Stimulated activated naive CD8-positive, alpha-beta T cell treated with anti-CD3 and anti-CD28 coated beads, Interleukin-15, Interleukin-2, amounts not matched to agents 100 U/mL and 50 U/mL, for 24 hours (primary cell): Measurements from ENCODE around the gene PRSS23.

Experiments
- ATAC-seq: fragments of 150-1000 bp; cut with Tn5 transposase; one replicate; pipeline ENCODE4 v1.10.0; 2021
- DNase-seq: peaks from one replicate; pipeline ENCODE4 v3.0.0; 2021

Gene PRSS23

DNA sequence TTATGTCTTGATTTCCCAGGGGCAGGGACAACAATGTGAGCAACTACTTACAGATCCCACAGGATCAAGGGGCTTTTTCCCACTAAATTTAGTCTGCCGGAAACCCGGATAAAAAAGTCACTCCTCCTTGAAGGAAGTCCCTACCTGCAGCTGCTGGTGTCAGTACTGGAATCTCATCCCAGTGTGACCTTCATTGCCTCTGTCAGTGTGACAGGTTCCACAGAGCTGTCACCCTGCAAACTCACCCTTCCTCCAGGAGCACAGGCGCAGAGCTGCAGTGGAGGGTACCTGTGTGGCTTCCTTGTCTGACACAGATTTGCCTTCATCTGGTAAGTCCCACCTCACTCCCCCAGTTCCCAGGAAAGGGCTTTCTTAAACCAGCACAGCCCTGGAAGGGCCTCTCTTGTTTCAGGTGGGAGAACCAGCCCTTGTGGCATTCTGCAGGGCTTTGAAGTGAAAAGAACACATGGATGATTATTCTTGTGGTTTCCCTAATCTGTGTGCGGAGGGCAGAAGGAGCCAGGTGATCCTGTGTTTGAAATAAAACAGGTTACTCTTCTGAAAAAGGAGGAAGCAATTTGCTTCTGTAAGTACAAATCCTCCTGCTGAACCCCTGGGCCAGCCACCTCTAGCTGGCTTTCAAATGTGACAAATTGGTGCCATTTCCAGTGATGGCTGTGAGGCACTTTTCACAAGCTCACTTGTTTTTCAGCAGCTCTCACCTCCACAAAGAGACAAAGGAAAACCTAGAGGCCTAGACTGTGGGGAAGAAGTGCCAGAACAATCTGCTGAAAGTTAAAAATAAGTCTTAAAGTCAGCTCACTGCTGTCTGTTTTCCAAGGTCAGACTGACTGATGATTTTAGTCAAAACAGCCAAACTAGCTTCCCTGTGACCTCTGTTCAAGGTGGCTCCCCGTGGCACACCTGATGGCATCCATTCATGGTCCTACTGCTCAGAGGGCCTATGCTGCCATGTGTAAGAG lies 9.2 kb upstream of the PRSS23 start:
- no peak for DNase-seq
- no peak for ATAC-seq

DNA sequence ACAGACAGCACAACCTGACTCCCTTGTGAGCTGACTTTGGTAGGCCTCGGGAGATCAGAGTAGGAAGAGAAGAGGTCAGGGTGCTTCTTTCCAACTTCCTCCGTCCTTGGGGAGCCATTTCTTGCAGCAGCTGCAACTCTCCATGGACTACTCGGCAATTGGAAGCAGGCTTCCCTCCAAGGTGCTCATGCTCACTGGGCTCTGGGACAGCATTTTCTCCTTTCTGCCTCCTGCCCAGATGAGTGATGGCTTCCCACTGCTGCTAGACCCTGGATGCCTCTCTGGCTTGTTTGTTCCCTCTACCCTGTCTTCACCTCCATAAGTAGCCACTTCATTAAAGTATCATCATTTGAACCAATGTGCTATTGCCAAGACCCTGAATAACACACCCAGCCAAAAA lies 8.2 kb upstream of the PRSS23 start:
- DNase-seq (no peak), ATAC-seq (no peak)

DNA sequence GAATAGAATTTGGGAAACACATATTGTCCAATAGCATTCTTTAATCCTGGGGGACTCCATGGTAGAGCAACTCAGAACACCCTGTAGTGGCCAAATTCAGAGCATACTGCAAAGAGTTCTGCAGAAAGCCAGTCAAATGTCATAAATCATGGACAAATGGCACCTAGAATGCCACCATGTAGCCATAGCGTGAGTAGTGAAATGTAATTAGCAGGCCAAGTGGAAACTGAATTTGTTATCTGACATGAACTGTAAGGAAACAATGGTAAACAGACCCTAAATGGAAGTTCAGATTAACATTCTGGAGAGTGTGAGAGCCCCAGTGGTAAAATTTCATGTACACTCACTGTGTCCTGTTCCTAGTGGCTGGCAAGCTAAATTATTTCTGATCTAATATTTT lies 7.0 kb upstream of the PRSS23 start:
- no peak for DNase-seq

DNA sequence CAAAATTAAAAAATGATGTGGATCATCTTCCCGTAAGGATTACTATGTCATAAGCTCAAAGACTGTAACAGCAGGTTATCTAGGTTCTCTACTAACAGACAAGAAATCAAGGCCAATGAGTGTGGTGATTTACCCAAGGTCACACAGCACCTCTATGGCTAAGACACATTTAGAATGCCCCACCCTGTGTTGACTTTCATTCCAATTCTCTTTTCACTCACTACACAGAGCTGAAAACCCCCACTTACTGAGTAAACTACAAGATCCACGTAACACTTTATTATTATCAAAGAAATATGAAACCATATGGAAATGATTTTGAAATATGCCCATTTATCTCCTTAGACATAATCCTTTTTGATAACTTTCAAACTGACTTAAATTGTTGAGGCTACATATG lies 4.8 kb upstream of the PRSS23 start:
- no peak for DNase-seq
- no peak for ATAC-seq

More for the DNA sequence above, 7.0 kb upstream of the PRSS23 start:
- ATAC-seq = no peak

DNA sequence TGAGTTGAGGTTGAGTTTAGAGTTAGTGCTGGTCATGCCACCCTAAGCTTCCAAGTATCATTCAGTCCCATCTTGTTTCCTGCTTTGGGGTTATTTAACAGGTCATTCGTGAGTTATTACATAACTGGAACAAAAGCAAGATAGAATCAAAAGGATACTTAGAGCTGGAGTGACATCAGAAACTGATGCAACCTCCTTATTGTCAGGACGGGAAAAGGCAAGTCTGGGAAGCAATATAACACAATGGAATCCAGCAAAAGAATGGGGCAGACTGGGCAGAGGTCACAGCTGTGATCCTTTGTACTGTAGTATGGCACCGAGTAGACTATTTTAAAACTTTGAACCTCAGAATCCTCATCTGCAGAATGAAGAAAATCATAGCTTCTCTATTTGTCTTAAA lies 4.4 kb upstream of the PRSS23 start:
- ATAC-seq = no peak

DNA sequence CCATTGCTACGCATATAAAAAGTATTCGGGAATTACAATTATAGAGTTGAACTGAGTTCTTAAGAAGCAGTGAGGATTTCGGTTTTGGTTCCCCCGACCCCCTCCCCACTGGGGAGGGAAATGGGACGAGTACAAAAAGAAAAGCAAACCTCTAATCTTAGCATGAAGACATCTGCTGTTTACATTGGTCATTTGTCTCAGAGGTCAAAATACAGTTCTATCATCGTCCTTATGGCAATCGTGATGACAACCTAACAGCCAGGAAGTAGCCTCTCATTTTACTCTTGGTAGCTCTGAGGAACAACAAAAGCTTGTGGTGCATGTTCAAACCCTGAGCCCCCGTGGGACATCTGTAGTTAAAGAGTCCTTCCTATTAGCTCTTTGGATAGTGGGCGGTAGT lies 3.2 kb upstream of the PRSS23 start:
- ATAC-seq (no peak), DNase-seq (no peak)

More for the DNA sequence above, 4.4 kb upstream of the PRSS23 start:
- no peak for DNase-seq

DNA sequence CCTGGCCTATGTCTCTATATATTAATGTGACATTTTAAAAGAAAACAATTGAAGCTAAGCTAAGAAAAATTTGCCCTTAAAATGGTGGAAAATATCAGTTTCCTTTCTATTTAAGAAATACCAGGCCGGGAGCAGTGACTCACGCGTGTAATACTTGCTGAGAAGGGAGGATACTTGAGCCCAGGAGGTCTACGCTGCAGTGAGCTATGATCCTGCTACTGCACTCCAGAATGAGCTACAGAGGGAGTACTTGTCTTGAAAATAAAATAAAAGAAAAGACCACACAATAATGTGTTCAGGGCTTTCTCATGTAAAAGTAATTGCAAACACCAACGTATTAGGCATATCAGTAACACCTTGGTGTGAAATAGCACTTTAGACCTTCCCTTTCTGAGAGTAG lies 1.4 kb upstream of the PRSS23 start:
- no peak for DNase-seq
- peak; percentile 40 for ATAC-seq

DNA sequence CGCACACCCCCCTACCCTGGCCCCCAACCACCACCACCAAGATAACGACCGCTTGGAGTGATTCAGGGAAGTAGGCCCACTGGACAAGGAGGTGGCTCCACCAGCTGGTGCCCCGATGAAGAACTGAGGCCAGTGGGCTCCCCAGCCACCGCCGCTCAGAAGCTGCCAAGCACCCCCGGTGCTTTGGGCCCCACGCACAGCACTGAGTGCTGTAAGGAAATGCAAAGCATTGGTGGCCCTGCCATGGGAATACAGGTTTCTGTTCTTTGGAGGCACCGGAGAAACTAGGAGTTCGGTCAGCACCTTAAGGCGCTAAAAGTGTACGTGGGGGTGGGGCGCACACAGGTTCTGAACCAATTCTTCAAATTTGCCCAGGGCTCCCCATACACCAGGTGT lies 664 bp upstream of the PRSS23 start:
- ATAC-seq (no peak), DNase-seq (no peak)

DNA sequence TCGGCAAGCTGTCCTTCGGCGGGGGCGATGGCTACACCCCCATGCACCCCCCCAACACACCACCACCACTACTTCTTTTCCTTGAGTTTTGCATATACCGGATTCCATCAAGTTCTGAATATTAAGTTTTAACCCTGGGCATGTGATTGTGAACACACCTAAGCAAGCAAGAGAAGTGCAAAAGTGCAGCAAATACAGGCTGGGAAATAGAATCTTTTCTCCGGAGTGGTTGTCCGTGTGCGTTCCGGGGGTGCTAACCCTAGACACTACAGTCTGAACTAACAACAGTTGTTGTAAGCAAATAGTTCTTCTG lies 574 bp downstream of the PRSS23 start:
- DNase-seq (no peak), ATAC-seq (no peak)

DNA sequence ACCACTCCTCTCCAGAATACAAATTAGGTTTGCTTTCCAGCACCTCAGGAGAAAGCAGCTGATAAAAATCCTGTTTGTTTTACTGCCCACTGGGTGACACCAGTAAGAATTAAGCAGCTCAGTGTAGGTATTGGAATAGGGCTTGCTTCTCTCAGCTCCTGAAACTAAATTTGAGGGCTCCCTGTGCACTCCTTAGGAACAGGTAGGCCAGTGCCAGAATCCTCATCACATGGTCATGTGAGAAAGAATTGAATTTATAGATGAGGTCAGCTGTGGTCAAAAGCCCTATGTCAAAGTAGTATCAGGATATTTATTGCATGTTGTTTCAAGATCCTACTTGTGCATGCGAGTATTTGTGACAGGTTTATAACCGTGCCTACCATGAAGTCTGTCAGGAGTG lies 1.0 kb downstream of the PRSS23 start:
- no peak for DNase-seq

DNA sequence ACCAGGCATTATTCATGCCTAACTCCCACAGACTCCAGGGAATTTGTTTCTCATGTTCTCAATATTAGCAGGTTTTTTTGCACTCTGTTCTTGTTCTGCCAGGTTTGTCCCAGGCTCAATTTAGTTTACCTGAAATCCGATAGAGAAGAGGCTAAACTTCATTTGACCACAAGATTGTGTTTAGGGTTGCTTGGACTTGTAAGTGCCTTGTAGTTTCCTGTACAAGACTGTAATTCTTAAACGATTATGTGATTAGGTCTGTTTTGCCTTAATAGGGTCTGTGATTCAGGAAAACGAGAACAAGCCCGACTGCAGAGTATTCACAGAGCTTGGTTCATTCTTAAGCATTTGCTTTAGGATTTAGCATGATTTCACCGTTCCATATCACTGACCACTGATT lies 1.8 kb downstream of the PRSS23 start:
- ATAC-seq (no peak), DNase-seq (no peak)

More for the DNA sequence above, 1.0 kb downstream of the PRSS23 start:
- ATAC-seq = no peak

DNA sequence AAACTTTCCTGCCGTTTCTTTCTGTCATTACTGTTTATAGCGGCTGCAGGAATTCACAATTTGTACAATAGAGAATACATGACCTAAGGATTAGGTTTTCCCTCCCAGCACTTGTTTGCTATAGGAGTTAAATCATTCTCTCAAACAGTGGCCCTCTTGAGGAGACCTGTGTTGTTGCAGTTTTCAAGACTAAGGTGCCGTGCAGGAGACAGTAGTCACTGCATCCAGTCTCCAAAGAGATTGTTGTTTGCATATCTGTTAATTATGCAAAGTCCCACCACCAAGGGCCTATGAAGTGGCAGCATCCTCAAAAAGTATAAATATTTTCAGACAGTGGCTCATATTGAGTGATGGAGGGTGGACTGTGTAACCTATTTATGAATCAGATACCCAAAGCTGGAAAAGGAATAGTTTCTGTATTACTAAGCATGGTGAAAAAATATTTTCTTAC lies 2.3 kb downstream of the PRSS23 start:
- peak; percentile 70 for ATAC-seq
- peak; percentile 16 for DNase-seq

DNA sequence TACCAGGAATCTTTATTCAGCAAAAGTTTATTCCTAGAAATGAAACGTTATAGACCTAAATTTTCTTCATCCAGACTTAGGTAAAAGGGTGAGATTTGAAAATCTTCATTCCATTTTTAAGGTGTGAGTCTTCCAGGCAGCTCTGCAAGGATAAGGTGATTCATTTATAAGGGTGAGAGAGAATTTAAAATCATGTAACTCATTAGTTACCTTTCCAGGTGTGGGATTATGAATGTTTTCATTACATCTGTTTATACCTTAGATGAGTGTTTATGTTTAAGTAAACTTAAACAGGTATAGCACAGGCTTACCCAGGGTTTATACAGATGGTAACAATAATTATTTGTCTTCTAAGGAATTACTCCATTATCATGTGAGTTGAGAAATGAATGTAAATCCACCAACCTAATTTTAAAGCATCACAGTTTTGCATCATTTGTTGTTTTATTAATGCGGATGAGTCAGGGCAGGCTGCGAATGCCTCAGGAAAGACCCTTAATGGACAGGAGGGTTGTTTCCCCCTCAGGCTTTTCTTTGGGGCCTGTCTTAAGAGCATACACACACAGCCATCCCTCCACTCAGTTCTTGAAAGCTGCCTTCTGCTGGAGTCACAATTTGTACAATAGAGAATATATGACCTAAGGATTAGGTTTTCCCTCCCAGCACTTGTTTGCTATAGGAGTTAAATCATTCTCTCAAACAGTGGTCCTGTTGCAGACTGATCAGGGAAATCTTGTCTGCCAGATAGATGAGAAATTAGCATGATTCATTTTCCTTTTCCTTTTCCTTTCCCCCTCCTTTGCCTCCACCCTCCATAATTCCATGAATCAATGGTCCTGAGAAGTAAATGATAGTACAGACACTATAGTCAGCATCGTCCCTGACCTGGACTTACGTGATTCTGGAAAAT lies 3.0 kb downstream of the PRSS23 start:
- ATAC-seq = no peak
- no peak for DNase-seq

DNA sequence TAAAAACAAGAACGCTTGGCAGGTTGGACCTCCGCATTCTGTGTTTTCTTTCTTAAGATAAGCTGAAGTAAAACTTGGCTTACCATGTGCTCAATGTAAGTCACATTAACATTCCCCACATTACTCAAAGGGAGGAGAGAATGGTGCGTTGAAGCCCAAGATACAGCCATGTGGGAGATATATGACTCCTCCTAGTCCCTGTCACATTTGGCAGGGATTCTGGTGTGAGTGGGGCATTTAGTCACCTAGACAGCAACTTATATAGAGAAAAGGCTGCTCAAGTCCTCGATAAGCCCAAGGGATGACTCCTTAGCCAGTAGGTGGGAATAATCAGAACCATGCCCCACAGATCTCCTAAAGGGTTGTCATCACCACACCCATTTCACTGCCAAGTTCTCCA lies 4.6 kb downstream of the PRSS23 start:
- ATAC-seq (no peak), DNase-seq (no peak)

DNA sequence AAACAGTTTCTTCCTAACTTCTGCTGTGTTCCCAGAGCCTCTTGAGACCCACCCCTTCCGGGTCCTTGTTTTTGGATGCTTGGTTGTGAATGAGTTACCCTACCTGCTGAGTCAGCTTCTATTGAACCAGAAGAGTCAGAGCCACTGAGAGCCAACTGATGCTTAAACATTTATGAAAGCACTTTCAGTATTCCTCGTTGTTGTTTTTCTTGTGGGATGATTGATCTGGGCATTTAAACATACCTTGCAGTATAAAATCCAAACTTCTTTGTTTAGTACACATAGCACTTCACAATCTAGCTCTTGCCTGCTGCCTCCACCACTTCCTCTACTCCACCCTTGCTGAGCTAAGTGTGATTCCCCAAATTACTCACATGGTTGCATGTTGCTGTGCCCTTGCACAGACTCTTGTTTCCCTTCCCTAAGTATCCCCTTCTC lies 5.5 kb downstream of the PRSS23 start:
- DNase-seq (peak; percentile 32), ATAC-seq (peak; percentile 92)

DNA sequence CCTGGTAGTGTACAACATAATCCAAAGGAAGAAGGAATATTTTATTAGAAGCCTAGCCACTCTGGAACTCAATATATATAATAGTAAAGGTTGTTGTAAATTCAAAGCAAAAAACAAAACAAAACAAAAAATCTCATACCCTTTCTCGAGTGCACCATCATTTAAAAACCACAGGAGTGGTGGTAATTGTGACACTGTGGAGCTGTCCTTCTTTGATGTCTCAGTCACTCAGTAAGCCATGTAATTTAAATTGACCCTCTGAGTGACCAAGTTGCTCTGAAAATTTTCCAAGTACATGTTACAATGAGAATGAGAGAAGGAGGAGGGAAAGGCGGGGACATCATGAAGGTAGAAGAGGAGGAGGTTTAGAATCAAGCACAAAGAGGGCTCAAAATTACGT lies 6.6 kb downstream of the PRSS23 start:
- DNase-seq (no peak), ATAC-seq (no peak)

DNA sequence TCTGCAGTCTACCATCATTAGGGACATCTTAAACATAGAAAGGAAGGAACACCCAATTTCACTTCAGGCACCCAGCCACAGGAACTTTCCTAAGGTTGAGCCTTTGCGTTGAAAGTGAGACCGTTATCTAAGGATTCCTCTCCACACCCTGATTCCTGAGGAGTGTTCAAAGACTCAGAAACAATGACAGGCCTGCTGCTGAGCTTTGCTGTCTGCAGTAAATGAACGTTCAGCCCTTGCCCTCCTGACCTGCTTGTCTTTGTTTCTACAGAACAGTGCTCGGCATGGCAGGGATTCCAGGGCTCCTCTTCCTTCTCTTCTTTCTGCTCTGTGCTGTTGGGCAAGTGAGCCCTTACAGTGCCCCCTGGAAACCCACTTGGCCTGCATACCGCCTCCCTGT lies 7.0 kb downstream of the PRSS23 start:
- DNase-seq = no peak
- ATAC-seq = no peak

DNA sequence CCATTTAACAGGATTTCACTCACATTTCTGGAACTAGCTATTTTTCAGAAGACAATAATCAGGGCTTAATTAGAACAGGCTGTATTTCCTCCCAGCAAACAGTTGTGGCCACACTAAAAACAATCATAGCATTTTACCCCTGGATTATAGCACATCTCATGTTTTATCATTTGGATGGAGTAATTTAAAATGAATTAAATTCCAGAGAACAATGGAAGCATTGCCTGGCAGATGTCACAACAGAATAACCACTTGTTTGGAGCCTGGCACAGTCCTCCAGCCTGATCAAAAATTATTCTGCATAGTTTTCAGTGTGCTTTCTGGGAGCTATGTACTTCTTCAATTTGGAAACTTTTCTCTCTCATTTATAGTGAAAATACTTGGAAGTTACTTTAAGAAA lies 9.2 kb downstream of the PRSS23 start:
- ATAC-seq (no peak), DNase-seq (no peak)

DNA sequence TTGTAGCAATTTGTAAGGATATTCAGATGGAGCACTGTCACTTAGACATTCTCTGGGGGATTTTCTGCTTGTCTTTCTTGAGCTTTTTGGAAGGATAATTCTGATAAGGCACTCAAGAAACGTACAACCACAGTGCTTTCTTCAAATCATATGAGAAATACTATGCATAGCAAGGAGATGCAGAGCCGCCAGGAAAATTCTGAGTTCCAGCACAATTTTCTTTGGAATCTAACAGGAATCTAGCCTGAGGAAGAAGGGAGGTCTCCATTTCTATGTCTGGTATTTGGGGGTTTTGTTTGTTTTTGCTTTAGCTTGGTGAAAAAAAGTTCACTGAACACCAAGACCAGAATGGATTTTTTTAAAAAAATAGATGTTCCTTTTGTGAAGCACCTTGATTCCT lies 9.9 kb downstream of the PRSS23 start:
- ATAC-seq = no peak

DNA sequence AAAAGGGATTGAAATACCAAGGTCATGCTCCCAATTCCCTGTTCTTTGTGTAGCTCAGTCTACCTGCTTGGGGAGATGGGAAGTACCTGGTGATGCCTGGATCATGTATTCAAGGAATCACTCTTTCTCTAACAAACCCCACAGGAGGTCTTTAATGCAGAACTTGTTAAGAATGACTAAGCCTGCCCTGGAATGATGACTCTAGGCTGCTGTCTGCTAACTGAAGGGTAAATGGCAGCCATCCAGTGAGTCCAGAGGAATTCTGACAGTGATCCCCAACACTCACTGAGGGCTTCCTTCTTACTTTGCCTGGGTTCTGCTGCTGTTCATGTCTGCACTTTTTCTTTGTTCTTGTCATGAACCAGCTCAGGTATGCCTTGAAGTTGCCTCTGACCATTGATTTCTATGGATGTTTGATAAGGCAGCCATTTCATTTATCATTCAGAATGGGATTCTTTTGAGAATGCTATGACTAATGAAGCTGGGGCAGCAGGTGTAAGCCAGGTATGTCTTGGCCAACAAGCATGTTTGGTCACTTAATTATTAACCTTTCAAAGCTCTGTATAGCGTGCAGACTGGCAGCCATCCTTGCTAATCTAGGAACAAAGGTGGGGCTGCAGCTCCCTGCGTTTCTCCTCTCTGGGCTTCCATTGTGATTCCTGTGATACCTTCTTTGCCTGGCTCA lies 11.4 kb downstream of the PRSS23 start:
- DNase-seq (no peak), ATAC-seq (no peak)

More for the DNA sequence above, 9.9 kb downstream of the PRSS23 start:
- no peak for DNase-seq

DNA sequence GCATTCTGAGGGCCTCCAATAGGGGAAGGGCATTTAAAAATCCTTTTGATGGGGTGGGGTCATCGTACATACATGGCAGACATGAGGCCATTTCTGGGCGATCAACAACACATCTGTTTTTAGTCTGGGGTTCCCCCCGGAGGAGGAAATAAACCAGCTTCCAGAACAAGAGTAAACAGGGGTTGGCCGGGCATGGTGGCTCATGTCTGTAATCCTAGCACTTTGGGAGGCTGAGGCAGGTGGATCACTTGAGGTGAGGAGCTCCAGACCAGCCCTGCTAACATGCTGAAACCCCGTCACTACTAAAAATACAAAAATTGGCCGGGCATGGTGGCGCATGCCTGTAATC lies 12.0 kb downstream of the PRSS23 start:
- DNase-seq (no peak), ATAC-seq (no peak)

DNA sequence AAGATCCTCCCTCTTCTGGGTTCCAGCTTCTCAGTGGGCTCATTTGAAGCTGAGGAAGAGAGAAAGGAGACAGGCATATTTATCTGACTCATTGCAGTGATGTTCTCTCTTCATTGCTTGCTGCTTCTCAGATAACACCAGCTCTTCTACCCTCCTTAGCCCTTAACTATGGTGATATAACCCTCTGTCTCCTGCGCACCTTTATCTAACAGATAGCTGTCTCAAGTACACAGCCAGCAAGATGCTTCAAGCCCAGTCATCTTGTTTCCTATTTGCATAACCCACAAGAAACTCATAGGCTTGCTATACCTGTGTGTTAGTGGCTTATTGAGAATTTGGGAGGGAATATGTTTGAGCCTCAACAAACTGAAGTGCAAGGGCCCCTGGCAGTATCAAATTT lies 12.6 kb downstream of the PRSS23 start:
- peak; percentile 23 for ATAC-seq
- DNase-seq = no peak

DNA sequence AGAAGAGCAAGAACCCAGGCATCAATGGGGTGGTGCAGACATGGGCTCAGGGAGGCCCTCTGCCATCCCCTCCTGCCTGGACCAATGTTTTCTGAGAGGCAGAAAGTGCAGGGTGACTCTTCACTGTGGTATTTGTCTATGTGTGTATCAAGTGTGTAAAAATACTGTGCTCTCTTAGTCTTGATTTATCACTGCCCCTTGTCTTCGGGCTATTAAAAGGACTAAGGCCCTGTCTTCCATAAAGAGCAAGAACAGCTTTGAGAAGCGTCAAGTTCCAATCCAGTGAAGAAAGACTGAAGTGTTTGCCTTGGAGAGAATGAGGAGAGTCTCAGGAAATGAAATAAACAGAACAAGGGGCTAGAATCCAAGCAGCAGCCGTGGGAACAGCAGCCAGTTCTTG lies 14.4 kb downstream of the PRSS23 start:
- DNase-seq (no peak), ATAC-seq (no peak)
